Endothelial cell of umbilical vein (primary cell): ENCODE measurements around the gene EMD. TPM values are rescaled to one million over a fixed set of nuclear protein-coding genes. Genes with fewer than 3 reads are reported as not detected.
A peak's percentile ranks its signal among the peaks of the same experiment; 100 is the strongest.

Experiments
- BruUV-seq: library from RNA; stranded (reverse); fragments of 400-500 nt; replicated peaks from 2 replicates; lab custom pipeline; 2021; lab: Mats Ljungman, UMichigan
- CTCF ChIA-PET: fragments of 300-600, 350-600 bp; sonication (Branson Sonifier 250); formaldehyde crosslinking; loops from one replicate; lab custom pipeline; 2021; ENCODE audit warnings: antibody characterized with exemption, inconsistent platforms; lab: Charles Lee
- POLR2A ChIA-PET: fragments of 300-600, 350-600 bp; sonication (Branson Sonifier 250); formaldehyde crosslinking; loops from one replicate; lab custom pipeline; 2021; ENCODE audit warnings: antibody characterized with exemption, inconsistent platforms; lab: Charles Lee
- DNase-seq: peaks from one replicate; pipeline ENCODE4 v3.0.0-alpha.2; 2011; ENCODE audit warnings: low read depth, low spot score
- FAIRE-seq: peaks from 2 replicates; lab custom pipeline; 2011; peaks lifted over from hg19 to GRCh38; lab: Jason Lieb, UNC
- H2AFZ ChIP-seq: 2 replicates; pipeline ENCODE4 v1.6.0; 2012; ENCODE audit warnings: low read depth, low read length, control low read depth, inconsistent platforms
- H3K27ac ChIP-seq: 2 replicates; pipeline ENCODE4 v1.5.1; 2011; ENCODE audit warnings: low read depth, mild to moderate bottlenecking, control low read depth, low read length, moderate library complexity; ENCODE audit not compliant: insufficient read depth
- H3K27me3 ChIP-seq, 2 experiments: 2 replicates each; pipeline versions ENCODE4 v1.6.0 to v1.6.1; 2011; ENCODE audit warnings: low read length in 2 of 2, mixed read lengths in 1 of 2; ENCODE audit not compliant: control insufficient read depth in 2 of 2, insufficient read depth in 2 of 2
- H3K36me3 ChIP-seq, 2 experiments: 2 replicates in 1 of 2; 3 replicates in 1 of 2; pipeline ENCODE4 v1.5.1; 2011; ENCODE audit warnings: low read length in 2 of 2, mild to moderate bottlenecking in 1 of 2, moderate library complexity in 1 of 2; ENCODE audit not compliant: control insufficient read depth in 2 of 2, insufficient read depth in 2 of 2; ENCODE audit errors: extremely low read depth in 1 of 2
- H3K4me1 ChIP-seq: 3 replicates; pipeline ENCODE4 v1.5.1; 2011; ENCODE audit warnings: mild to moderate bottlenecking, low read length; ENCODE audit not compliant: control insufficient read depth, insufficient read depth; ENCODE audit errors: extremely low read depth
- H3K4me2 ChIP-seq: 2 replicates; pipeline ENCODE4 v1.6.1; 2011; ENCODE audit warnings: low read length, control low read depth, mixed read lengths; ENCODE audit not compliant: insufficient read depth
- H3K4me3 ChIP-seq, 3 experiments: fragments of 200-600 bp in 1 of 3; sonication (generic), shearing (Covaris generic) in 1 of 3; replicated peaks in 1 of 3; 2 replicates each; pipeline ENCODE4 v1.5.1; 2011 to 2016; ENCODE audit warnings: control low read depth in 3 of 3, low read length in 3 of 3, mild to moderate bottlenecking in 2 of 3, inconsistent platforms in 1 of 3, low read depth in 1 of 3, moderate library complexity in 1 of 3; ENCODE audit not compliant: insufficient read depth in 1 of 3
- H3K79me2 ChIP-seq: 2 replicates; pipeline ENCODE4 v1.6.0; 2012; ENCODE audit warnings: low read length, inconsistent platforms; ENCODE audit not compliant: control insufficient read depth, insufficient read depth
- H3K9ac ChIP-seq: replicated peaks from 2 replicates; pipeline ENCODE3; 2011; ENCODE audit warnings: low read length, control low read depth; ENCODE audit not compliant: insufficient read depth; ENCODE audit errors: extremely low read depth
- H3K9me1 ChIP-seq: replicated peaks from 3 replicates; pipeline ENCODE4 v1.6.0; 2011; ENCODE audit warnings: mild to moderate bottlenecking, low read length; ENCODE audit not compliant: control insufficient read depth, insufficient read depth; ENCODE audit errors: extremely low read depth
- H3K9me3 ChIP-seq: replicated peaks from 2 replicates; pipeline ENCODE4 v1.5.1; 2012; ENCODE audit warnings: low read length, inconsistent platforms; ENCODE audit not compliant: control insufficient read depth, insufficient read depth
- H4K20me1 ChIP-seq: replicated peaks from 2 replicates; pipeline ENCODE3; 2011; ENCODE audit warnings: mild to moderate bottlenecking, low read length; ENCODE audit not compliant: control insufficient read depth, insufficient read depth; ENCODE audit errors: extremely low read depth
- CTCF ChIP-seq, 2 donors: IDR thresholded peaks; 1 replicate in 1 of 2; 2 replicates in 1 of 2; pipeline ENCODE4 v1.5.1; 2011; ENCODE audit warnings: low read length in 2 of 2, mild to moderate bottlenecking in 2 of 2, moderate library complexity in 2 of 2, control low read depth in 1 of 2, inconsistent platforms in 1 of 2, low read depth in 1 of 2; ENCODE audit not compliant: insufficient read depth in 1 of 2; ENCODE audit errors: extremely low read depth in 1 of 2
- EZH2 ChIP-seq: IDR thresholded peaks from 2 replicates; pipeline ENCODE4 v1.6.1; 2012; ENCODE audit warnings: borderline replicate concordance, low read depth, mild to moderate bottlenecking, moderate library complexity, low read length, inconsistent platforms; ENCODE audit not compliant: severe bottlenecking
- FOS ChIP-seq: IDR thresholded peaks from 2 replicates; pipeline ENCODE4 v1.6.1; 2011; ENCODE audit warnings: mild to moderate bottlenecking, low read length, moderate library complexity, borderline replicate concordance; ENCODE audit not compliant: insufficient read depth
- GATA2 ChIP-seq: IDR thresholded peaks from 2 replicates; pipeline ENCODE4 v1.7.0; 2011; ENCODE audit warnings: low read depth, mild to moderate bottlenecking, moderate library complexity, mixed read lengths, low read length; ENCODE audit not compliant: insufficient read length, insufficient read depth
- JUN ChIP-seq: IDR thresholded peaks from 2 replicates; pipeline ENCODE4 v1.6.1; 2011; ENCODE audit warnings: borderline replicate concordance, low read depth; ENCODE audit not compliant: insufficient read length, insufficient read depth
- MAX ChIP-seq: IDR thresholded peaks from 2 replicates; pipeline ENCODE4 v1.6.1; 2011; ENCODE audit not compliant: insufficient read depth, insufficient read length
- MYC ChIP-seq: IDR thresholded peaks from one replicate; pipeline ENCODE4 v1.6.1; 2011; ENCODE audit warnings: mild to moderate bottlenecking, low read depth, low read length
- POLR2A ChIP-seq: IDR thresholded peaks from 2 replicates; pipeline ENCODE4 v1.6.1; 2012; ENCODE audit warnings: low read depth, mild to moderate bottlenecking, control low read depth, low read length
- POLR2AphosphoS5 ChIP-seq: IDR thresholded peaks from 2 replicates; pipeline ENCODE4 v1.6.1; 2012; ENCODE audit warnings: low read depth, mild to moderate bottlenecking, control low read depth, low read length, moderate library complexity; ENCODE audit not compliant: insufficient read depth
- dilution Hi-C: fragments of 300-500 bp; cut with MboI; formaldehyde crosslinking; loops from one replicate; pipeline ENCODE4 v1.15.0; 2019; ENCODE audit warnings: low sequenced_read_pairs; ENCODE audit not compliant: extremely low pct_ligation_motif_present
- intact Hi-C: fragments of 100-400 bp; cut with micrococcal nuclease; formaldehyde crosslinking; loops from one replicate; pipeline ENCODE4 v1.10.0; 2022
- polyA plus RNA-seq, 4 experiments: library from polyadenylated mRNA; depleted of rRNA in 3 of 4; stranded (reverse) in 3 of 4; unstranded in 1 of 4; fragments of >200 nt; gene quantifications; 2 replicates each; pipeline versions ENCODE4 v1.2.1 to v1.2.3, GENCODE V29; 2011 to 2012; ENCODE audit warnings: missing spikeins in 1 of 4
- total RNA-seq: library from RNA; stranded (reverse); gene quantifications from 2 replicates; pipeline ENCODE4 v1.2.3, GENCODE V29; 2021

Gene EMD
- total and polyA plus RNA-seq, 2 donors (not counting 3 experiments of a cell fraction or from before 2014, with no cell fraction given), result 50.6 to 76.8 TPM

DNA sequence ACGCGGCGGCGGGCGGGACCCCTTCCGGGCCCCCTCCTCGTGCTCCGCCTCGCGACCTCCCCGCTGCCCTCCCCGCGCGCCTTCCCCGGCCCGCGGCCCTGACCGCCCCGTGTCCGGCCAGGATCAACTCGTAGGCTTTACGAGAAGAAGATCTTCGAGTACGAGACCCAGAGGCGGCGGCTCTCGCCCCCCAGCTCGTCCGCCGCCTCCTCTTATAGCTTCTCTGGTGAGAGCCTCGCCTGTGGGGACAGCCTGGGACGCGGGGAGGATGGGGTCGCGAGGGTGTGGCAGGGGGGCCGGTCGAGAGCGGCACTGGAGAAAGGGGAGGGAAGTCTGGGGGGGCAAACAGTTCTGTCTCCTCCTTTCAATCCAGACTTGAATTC lies 465 bp downstream of the EMD start:
- Histone ChIP-seq H3K9me3 (no peaks in the 10 kb centered on the region), H3K4me1 (peaks cover 9% of the 10 kb centered on the region), H3K9ac (peak overlapping the region; percentile 94), H3K27me3 (no peaks in the 10 kb centered on the region), H3K36me3 (no peaks in the 10 kb centered on the region), H4K20me1 (no peaks in the 10 kb centered on the region), H3K4me2 (peak overlapping the region; percentile 51), H3K4me3 (peak overlapping the region; percentile 70 to 95 (median 78)), H3K9me1 (no peaks in the 10 kb centered on the region), H3K79me2 (peaks cover 17% of the 10 kb centered on the region), H2AFZ (no peak overlapping the region), H3K27ac (peak overlapping the region; percentile 87)
- TF ChIP-seq FOS (no peak), MYC (no peak), CTCF (IDR thresholded peaks at IDR 0.05; ENCODE audit: extremely low read depth in 1 of 2, insufficient read depth in 1 of 2, low read depth in 1 of 2, low read length in 2 of 2) (no peak), EZH2 (no peak), GATA2 (no peak), JUN (no peak), MAX (no peak), POLR2AphosphoS5 (no peak), POLR2A (no peak)
- TSS peak; percentile 74 for BruUV-seq
- DNase-seq (no peak), FAIRE-seq (no peak)
- intact Hi-C loops, result no loop called here
- ChIA-PET POLR2A (interaction anchor here (1.0 to 1.2 kb wide), 3 partner anchors 8 to 18 kb away, joined by 4 read pairs; no protein-coding TSS in a partner anchor), CTCF (interaction anchor here (0.6 kb wide), 1 partner anchor 20 kb away, joined by 3 read pairs; no protein-coding TSS in a partner anchor)
- dilution Hi-C loops, result no loop called here
